ENCODE measurements around the gene TMEM41A.

DNA sequence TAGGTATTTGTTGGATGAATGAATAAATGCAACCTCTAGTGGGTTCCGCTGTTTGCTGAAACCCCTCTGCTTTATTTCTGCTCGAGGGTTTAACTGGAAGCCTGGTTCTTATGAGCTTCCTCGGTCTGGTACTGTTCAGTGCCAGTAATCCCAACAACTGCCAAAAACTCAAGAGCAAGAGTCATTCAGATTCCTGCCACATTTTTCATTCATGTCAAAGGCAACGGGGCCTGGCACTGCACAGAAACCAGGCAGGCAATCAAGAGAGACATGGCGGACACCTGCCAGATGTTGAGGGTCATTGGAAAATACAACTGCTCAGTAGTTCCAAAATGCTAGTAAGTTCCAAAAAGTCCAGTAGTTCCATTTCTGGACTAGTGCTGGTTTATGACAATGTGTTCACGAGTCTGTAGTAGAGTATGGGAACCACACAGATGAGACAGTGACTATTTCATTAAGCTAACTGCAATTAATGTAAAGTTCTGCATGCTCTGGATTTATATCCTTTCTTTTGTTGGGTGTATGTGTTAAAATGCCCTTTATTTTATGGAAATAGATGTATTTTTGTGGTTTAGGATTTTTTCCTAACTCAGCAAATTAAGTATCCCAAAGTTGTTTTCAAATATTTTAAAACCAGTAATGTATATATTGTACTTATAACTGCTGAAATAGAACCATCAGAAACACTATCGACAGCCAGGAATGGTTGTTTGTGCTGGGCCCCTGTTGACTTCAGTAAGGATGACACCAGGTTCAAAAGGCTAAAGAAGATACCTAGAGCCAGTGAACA lies 22.7 kb upstream of the TMEM41A start:
- TF ChIP-seq POLR2A (IDR thresholded peaks at IDR 0.05) (no peak), POLR2AphosphoS5 (IDR thresholded peaks at IDR 0.05) (no peak)

All from sigmoid colon (tissue), 4 donors.